Measurements from ENCODE around the gene SUSD2.

DNA sequence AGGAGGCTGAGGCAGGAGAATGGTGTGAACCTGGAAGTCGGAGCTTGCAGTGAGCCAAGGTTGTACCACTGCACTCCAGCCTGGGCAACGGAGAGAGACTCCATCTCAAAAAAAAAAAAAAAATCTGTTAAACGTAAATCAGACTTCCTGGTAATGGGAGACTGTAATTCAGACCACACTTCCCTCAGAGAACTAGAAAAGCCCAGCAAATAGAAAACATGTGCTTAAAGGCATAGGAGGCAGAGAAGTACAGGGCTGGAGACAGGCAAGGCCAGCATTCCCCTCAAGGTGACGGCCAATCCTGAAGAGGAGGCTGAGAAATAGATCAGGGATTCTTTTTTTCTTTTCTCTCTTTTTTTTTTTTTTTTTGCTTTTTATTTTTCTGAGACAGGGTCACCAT lies 55.4 kb downstream of the SUSD2 start:
- TF ChIP-seq, protein P1, sequence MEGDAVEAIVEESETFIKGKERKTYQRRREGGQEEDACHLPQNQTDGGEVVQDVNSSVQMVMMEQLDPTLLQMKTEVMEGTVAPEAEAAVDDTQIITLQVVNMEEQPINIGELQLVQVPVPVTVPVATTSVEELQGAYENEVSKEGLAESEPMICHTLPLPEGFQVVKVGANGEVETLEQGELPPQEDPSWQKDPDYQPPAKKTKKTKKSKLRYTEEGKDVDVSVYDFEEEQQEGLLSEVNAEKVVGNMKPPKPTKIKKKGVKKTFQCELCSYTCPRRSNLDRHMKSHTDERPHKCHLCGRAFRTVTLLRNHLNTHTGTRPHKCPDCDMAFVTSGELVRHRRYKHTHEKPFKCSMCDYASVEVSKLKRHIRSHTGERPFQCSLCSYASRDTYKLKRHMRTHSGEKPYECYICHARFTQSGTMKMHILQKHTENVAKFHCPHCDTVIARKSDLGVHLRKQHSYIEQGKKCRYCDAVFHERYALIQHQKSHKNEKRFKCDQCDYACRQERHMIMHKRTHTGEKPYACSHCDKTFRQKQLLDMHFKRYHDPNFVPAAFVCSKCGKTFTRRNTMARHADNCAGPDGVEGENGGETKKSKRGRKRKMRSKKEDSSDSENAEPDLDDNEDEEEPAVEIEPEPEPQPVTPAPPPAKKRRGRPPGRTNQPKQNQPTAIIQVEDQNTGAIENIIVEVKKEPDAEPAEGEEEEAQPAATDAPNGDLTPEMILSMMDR (IDR thresholded peaks at IDR 0.05 in 4 of 5, conservative IDR thresholded peaks at IDR 0.05 in 1 of 5), result no peak
- no peak for TF ChIP-seq POLR2A (IDR thresholded peaks at IDR 0.05)

All from gastrocnemius medialis (tissue), 4 donors.